Smooth muscle cell (in vitro differentiated cells): ENCODE data around the gene RIMS1. TPM values are rescaled to one million over a fixed set of nuclear protein-coding genes. Genes with fewer than 3 reads are reported as not detected.

Source experiments
- DNase-seq: peaks from one replicate; lab custom pipeline; 2025; ENCODE audit not compliant: unreplicated experiment; lab: John Stamatoyannopoulos, UW
- H2AFZ ChIP-seq: fragments of 200-600 bp; sonication (generic); 2 replicates; pipeline ENCODE4 v1.6.0; 2016; ENCODE audit warnings: antibody characterized with exemption, low read depth, mild to moderate bottlenecking
- H3F3A ChIP-seq: fragments of 200-600 bp; sonication (generic); 2 replicates; pipeline ENCODE4 v1.6.0; 2017; ENCODE audit warnings: antibody characterized with exemption, low read depth
- H3K27ac ChIP-seq: fragments of 200-600 bp; sonication (generic); 2 replicates; pipeline ENCODE4 v1.5.1; 2016; ENCODE audit warnings: low read depth, mild to moderate bottlenecking
- H3K27me3 ChIP-seq: fragments of 200-600 bp; sonication (generic); 2 replicates; pipeline ENCODE4 v1.6.1; 2016; ENCODE audit warnings: low read depth, mild to moderate bottlenecking
- H3K36me3 ChIP-seq: fragments of 200-600 bp; sonication (generic); 2 replicates; pipeline ENCODE4 v1.5.1; 2016; ENCODE audit warnings: low read depth
- H3K4me1 ChIP-seq: fragments of 200-600 bp; sonication (generic); 2 replicates; pipeline ENCODE4 v1.5.1; 2016; ENCODE audit warnings: low read depth
- H3K4me2 ChIP-seq: fragments of 200-600 bp; sonication (generic); 2 replicates; pipeline ENCODE4 v1.6.0; 2016; ENCODE audit warnings: mild to moderate bottlenecking
- H3K4me3 ChIP-seq: fragments of 200-600 bp; sonication (generic); 2 replicates; pipeline ENCODE4 v1.5.1; 2016; ENCODE audit warnings: mild to moderate bottlenecking
- H3K79me2 ChIP-seq: fragments of 200-600 bp; sonication (generic); 2 replicates; pipeline ENCODE4 v1.6.0; 2016; ENCODE audit warnings: low read depth, mild to moderate bottlenecking
- H3K9ac ChIP-seq: fragments of 200-600 bp; sonication (generic); 2 replicates; pipeline ENCODE4 v1.6.0; 2016; ENCODE audit warnings: low read depth
- H3K9me3 ChIP-seq: fragments of 200-600 bp; sonication (generic); replicated peaks from 2 replicates; pipeline ENCODE4 v1.5.1; 2016; ENCODE audit warnings: low read depth
- H4K20me1 ChIP-seq: fragments of 200-600 bp; sonication (generic); 2 replicates; pipeline ENCODE4 v1.6.0; 2016; ENCODE audit warnings: low read depth
- CTCF ChIP-seq: fragments of 200-600 bp; sonication (generic); IDR thresholded peaks from 2 replicates; pipeline ENCODE4 v1.5.1; 2017; ENCODE audit warnings: borderline replicate concordance, mild to moderate bottlenecking, antibody characterized with exemption; ENCODE audit not compliant: insufficient read depth, poor library complexity, severe bottlenecking
- WGBS: methylation state at CpG from one replicate; pipeline ENCODE4 v1.1.7; 2016; ENCODE audit warnings: low lambda C conversion rate; 5-methylcytosine and 5-hydroxymethylcytosine counted together
- polyA plus RNA-seq: library from polyadenylated mRNA; unstranded; fragments of >200 nt; fragmentation: Nextera tagmentation; extraction: Ambion mirVana; gene quantifications from 2 replicates; pipeline ENCODE4 v1.2.1, GENCODE V29; 2016
- total RNA-seq: library from RNA; depleted of rRNA; stranded (reverse); fragments of >200 nt; gene quantifications from 2 replicates; pipeline ENCODE4 v1.2.3, GENCODE V29; 2014

Gene RIMS1
- total and polyA plus RNA-seq, 2 experiments from 2014 or later: 0.73 to 2.2 TPM

- no peak for DNase-seq
- H3K27ac ChIP-seq: no peak overlapping the region
- 89% methylated on average over 2 of the region's 2 CpGs for WGBS
Measured at GRCh38 chr6:71979911-71980310, 93.6 kb downstream of the RIMS1 start.

GRCh38 chr6:71982389-71982788, 96.0 kb downstream of the RIMS1 start:
- Histone ChIP-seq H2AFZ (no peak overlapping the region), H3K27me3 (no peaks in the 10 kb centered on the region), H3K9ac (no peak overlapping the region), H3K9me3 (no peaks in the 10 kb centered on the region), H3K79me2 (no peaks in the 10 kb centered on the region), H3K36me3 (no peaks in the 10 kb centered on the region), H3F3A (no peaks in the 10 kb centered on the region), H3K4me3 (no peak overlapping the region), H4K20me1 (no peaks in the 10 kb centered on the region), H3K4me2 (no peak overlapping the region), H3K27ac (no peak overlapping the region), H3K4me1 (no peaks in the 10 kb centered on the region)
- DNase-seq: no peak
- WGBS: 83% methylated on average over 1 of the region's 1 CpG
- no peak for TF ChIP-seq CTCF

More at GRCh38 chr6:71979911-71980310, 93.6 kb downstream of the RIMS1 start:
- no peaks in the 10 kb centered on the region for H3F3A ChIP-seq
- TF ChIP-seq CTCF: no peak
- no peaks in the 10 kb centered on the region for H4K20me1 ChIP-seq
- no peaks in the 10 kb centered on the region for H3K79me2 ChIP-seq
- no peak overlapping the region for H2AFZ ChIP-seq
- H3K36me3 ChIP-seq: no peaks in the 10 kb centered on the region
- H3K4me3 ChIP-seq: no peak overlapping the region
- H3K9ac ChIP-seq: no peak overlapping the region
- no peaks in the 10 kb centered on the region for H3K9me3 ChIP-seq
- H3K4me2 ChIP-seq: no peak overlapping the region
- H3K27me3 ChIP-seq: no peaks in the 10 kb centered on the region
- no peaks in the 10 kb centered on the region for H3K4me1 ChIP-seq

GRCh38 chr6:71983131-71983530, 96.8 kb downstream of the RIMS1 start:
- Histone ChIP-seq H3K4me3 (no peak overlapping the region), H3K36me3 (no peaks in the 10 kb centered on the region), H3K79me2 (no peaks in the 10 kb centered on the region), H3K4me2 (no peak overlapping the region), H3K4me1 (no peaks in the 10 kb centered on the region), H3F3A (no peaks in the 10 kb centered on the region), H2AFZ (no peak overlapping the region), H3K9ac (no peak overlapping the region), H4K20me1 (no peaks in the 10 kb centered on the region), H3K9me3 (no peaks in the 10 kb centered on the region), H3K27ac (no peak overlapping the region), H3K27me3 (no peaks in the 10 kb centered on the region)
- no peak for DNase-seq
- 91% methylated on average over 1 of the region's 1 CpG for WGBS
- no peak for TF ChIP-seq CTCF

- Histone ChIP-seq H3F3A (no peaks in the 10 kb centered on the region), H3K4me2 (no peak overlapping the region), H3K36me3 (no peaks in the 10 kb centered on the region), H4K20me1 (no peaks in the 10 kb centered on the region), H3K27ac (no peak overlapping the region), H3K4me3 (no peak overlapping the region), H3K9me3 (no peaks in the 10 kb centered on the region), H3K27me3 (no peaks in the 10 kb centered on the region), H3K9ac (no peak overlapping the region), H3K79me2 (no peaks in the 10 kb centered on the region), H3K4me1 (no peaks in the 10 kb centered on the region), H2AFZ (no peak overlapping the region)
- 89% methylated on average over 1 of the region's 1 CpG for WGBS
- DNase-seq: no peak
- TF ChIP-seq CTCF: no peak
Measured at GRCh38 chr6:71994705-71995271, 108.4 kb downstream of the RIMS1 start.
